Stimulated activated CD8-positive, alpha-beta memory T cell treated with anti-CD3 and anti-CD28 coated beads, Interleukin-12 subunit alpha, Interleukin-12 subunit beta, amount 100 ng/mL, for 1 hour (primary cell): ENCODE data around the gene MED28.
A peak's percentile ranks its signal among the peaks of the same experiment; 100 is the strongest.
"Not testable (repeated sequence)": the region's sequence is repeated elsewhere in the genome, so short reads cannot be mapped to it uniquely, and the experiment has no call there.

Experiments
- DNase-seq: peaks from one replicate; pipeline ENCODE4 v3.0.0-alpha.2; 2020; ENCODE audit warnings: low read depth

The MED28 gene

GRCh38 chr4:17618926-17619325 is 4.5 kb downstream of the MED28 start:
- no peak for DNase-seq

- no peak for DNase-seq
These were observed 5.1 kb downstream of the MED28 start for GRCh38 chr4:17619416-17620105.

- DNase-seq, result no peak
These were observed 9.1 kb downstream of the MED28 start for GRCh38 chr4:17623451-17624001.

GRCh38 chr4:17624821-17625220 is 10.4 kb downstream of the MED28 start:
- DNase-seq, result no peak

GRCh38 chr4:17630228-17630627 is 15.8 kb downstream of the MED28 start:
- no peak for DNase-seq

- no peak for DNase-seq
These were observed 19.2 kb downstream of the MED28 start for GRCh38 chr4:17633600-17633999.

GRCh38 chr4:17635056-17635455 is 20.6 kb downstream of the MED28 start:
- DNase-seq, result no peak

GRCh38 chr4:17636341-17636695 is 21.9 kb downstream of the MED28 start:
- DNase-seq, result no peak

GRCh38 chr4:17636696-17637622 is 22.5 kb downstream of the MED28 start:
- peak; percentile 57 for DNase-seq

- DNase-seq, result no peak
These were observed 24.7 kb downstream of the MED28 start for GRCh38 chr4:17639136-17639535.

- DNase-seq, result no peak
These were observed 27.9 kb downstream of the MED28 start for GRCh38 chr4:17642398-17642783.

GRCh38 chr4:17646693-17647092 is 32.3 kb downstream of the MED28 start:
- no peak for DNase-seq

- DNase-seq, result no peak
These were observed 32.9 kb downstream of the MED28 start for GRCh38 chr4:17647176-17647806.

GRCh38 chr4:17647927-17648326 is 33.5 kb downstream of the MED28 start:
- DNase-seq, result no peak

- DNase-seq, result no peak
These were observed 36.0 kb downstream of the MED28 start for GRCh38 chr4:17650406-17650805.

- no peak for DNase-seq
These were observed 40.3 kb downstream of the MED28 start for GRCh38 chr4:17654701-17655100.

GRCh38 chr4:17657090-17657489 is 42.6 kb downstream of the MED28 start:
- no peak for DNase-seq

GRCh38 chr4:17657849-17658248 is 43.4 kb downstream of the MED28 start:
- DNase-seq, result no peak

- DNase-seq, result not testable (repeated sequence)
These were observed 44.8 kb downstream of the MED28 start for GRCh38 chr4:17659196-17659595.

- no peak for DNase-seq
These were observed 48.3 kb downstream of the MED28 start for GRCh38 chr4:17662694-17663093.

- DNase-seq, result no peak
These were observed 50.3 kb downstream of the MED28 start for GRCh38 chr4:17664755-17665154.

- no peak for DNase-seq
These were observed 50.9 kb downstream of the MED28 start for GRCh38 chr4:17665346-17665745.

GRCh38 chr4:17665852-17666251 is 51.4 kb downstream of the MED28 start:
- no peak for DNase-seq
